Measurements from ENCODE around the gene NIP7. TPM values are rescaled to one million over a fixed set of nuclear protein-coding genes. Genes with fewer than 3 reads are reported as not detected.

NIP7 gene
- total RNA-seq, 1 experiment from 2014 or later, result 62.8 TPM

DNA sequence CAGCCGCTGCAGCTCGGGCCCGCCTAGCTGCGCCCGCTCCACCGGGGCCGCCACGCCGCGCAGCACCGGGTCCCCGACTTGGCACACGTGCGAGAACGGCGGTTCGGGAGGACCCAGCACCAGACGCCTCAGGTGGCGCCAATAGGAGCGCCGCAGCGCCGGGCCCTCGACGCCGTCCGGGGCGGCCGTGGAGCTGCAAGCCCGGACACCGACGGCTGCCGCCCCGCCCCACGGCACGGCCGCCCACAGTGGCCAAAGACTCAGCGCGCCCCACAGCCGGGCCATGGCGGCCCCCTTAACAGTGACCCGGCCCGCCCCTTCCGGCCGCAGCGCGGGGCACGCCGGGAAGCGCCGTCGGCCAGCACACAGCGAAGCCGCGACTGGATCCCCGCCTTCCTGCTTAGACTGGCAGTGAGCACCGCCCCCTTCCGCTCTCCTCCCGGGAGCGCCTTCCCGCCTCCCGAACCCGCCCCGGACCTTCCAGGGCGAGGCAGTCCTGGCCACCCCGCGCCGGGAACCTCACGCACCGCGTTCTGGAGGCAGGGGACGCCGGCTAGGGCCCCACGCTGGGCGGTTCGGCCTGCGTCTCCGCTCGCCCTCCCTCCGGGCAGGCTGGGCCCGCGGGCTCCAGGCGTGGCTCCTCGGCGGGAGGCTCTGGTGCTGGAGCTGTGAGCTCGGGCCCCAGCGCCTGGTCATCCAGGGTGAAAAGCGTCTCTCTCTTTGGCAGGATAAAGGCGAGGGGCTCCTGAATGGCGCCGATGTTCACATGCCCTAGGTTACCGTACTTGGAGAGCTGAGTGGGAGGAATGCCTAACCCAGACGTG is 9.1 kb upstream of the NIP7 start, which contains the start of gene PDF (continued):
- TF ChIP-seq YY1 (IDR thresholded peaks at IDR 0.05; ENCODE audit: extremely low read depth, insufficient replicate concordance, low read depth, low read length), result peak; percentile 90
- TF ChIP-seq POLR2AphosphoS5 (IDR thresholded peaks at IDR 0.05; ENCODE audit: low read depth, low read length), result peak; percentile 90
- no peak for TF ChIP-seq EZH2phosphoT487 (IDR thresholded peaks at IDR 0.05; ENCODE audit: borderline replicate concordance)
- TF ChIP-seq RAD21 (IDR thresholded peaks at IDR 0.05; ENCODE audit: low read depth), result no peak

DNA sequence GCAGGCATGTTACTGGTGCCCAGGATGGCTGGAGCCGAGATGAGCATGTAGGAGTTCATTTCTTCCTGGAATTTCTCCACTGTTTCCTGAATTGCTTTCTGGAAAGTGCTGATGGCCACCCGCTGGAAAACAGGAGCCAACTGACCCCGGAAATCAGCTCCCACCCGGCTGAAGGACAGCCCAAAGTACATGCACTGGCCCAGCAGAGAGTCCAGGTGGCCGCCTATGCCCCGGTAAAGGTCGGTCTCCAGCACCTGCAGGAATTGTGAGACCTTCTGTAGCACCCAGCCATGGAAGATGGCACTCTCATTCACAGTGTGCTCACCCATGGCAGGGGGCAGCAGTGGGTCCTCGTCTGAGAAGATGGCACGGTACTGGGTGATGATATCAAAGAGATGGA is 4.9 kb upstream of the NIP7 start:
- Histone ChIP-seq H3K9me3 (ENCODE audit: control insufficient read depth in 1 of 2, insufficient read depth in 1 of 2, low read depth in 1 of 2, low read length in 2 of 2) (no peaks in the 10 kb centered on the region), H3K4me3 (replicated peaks in 1 of 2; ENCODE audit: low read depth in 1 of 2, low read length in 2 of 2) (no peak overlapping the region), H4K20me1 (ENCODE audit: insufficient read depth) (no peaks in the 10 kb centered on the region), H3K79me2 (ENCODE audit: insufficient read depth, low read length) (peaks cover 59% of the 10 kb centered on the region), H3K36me3 (ENCODE audit: control insufficient read depth in 1 of 2, insufficient read depth in 2 of 2, low read length in 2 of 2) (peaks cover 18 to 38% of the 10 kb centered on the region in 2 experiments; a peak in 2 of 4 replicates), H3K9me2 (ENCODE audit: insufficient read depth) (no peaks in the 10 kb centered on the region), H3K27me3 (ENCODE audit: insufficient read depth, low read length) (no peaks in the 10 kb centered on the region), H3K27ac (ENCODE audit: low read depth, low read length) (no peak overlapping the region), H3K4me2 (ENCODE audit: low read length) (no peak overlapping the region), H3K4me1 (ENCODE audit: control insufficient read depth in 1 of 2, insufficient read depth in 2 of 2, low read length in 2 of 2) (peaks cover 12 to 29% of the 10 kb centered on the region in 2 experiments), H2AFZ (ENCODE audit: low read depth, low read length, poor library complexity, severe bottlenecking) (no peak overlapping the region), H3K9ac (ENCODE audit: low read length) (no peak overlapping the region)
- ChIA-PET POLR2A (no interaction called here), RAD21 (ENCODE audit: low non-redundant PET in 1 of 2, low total read pairs in 2 of 2, uncharacterized antibody in 2 of 2, unreplicated experiment in 2 of 2) (no interaction called here), CTCF (no interaction called here)
- intact Hi-C loops (cut with micrococcal nuclease), result no loop called here
- DNase-seq (ENCODE audit: low read depth, low spot score) (no peak), ATAC-seq (no peak)
- TF ChIP-seq ZNF274 (IDR thresholded peaks at IDR 0.05; ENCODE audit: low read depth, low read length), result no peak
- no peak for TF ChIP-seq FOSL1 (IDR thresholded peaks at IDR 0.05; ENCODE audit: low read depth)
- no peak for TF ChIP-seq JUND (IDR thresholded peaks at IDR 0.05)
- no peak for TF ChIP-seq EZH2 (IDR thresholded peaks at IDR 0.05)
- BruUV-seq (replicated peaks), result no TSS peak

All from HCT116 (cell line).